GM18519 (cell line): ENCODE results near the gene CDKN2B-AS1.

ENCODE experiments used
- ATAC-seq: cut with Tn5 transposase; IDR thresholded peaks from one replicate; pipeline ENCODE4 v1.9.1; 2021; ENCODE audit warnings: mild to moderate bottlenecking, moderate library complexity; ENCODE audit not compliant: unreplicated experiment, low FRiP score

The CDKN2B-AS1 gene

GRCh38 chr9:22146604-22147003 lies 152.0 kb downstream of the CDKN2B-AS1 start:
- no peak for ATAC-seq

GRCh38 chr9:22147813-22148527 lies 153.4 kb downstream of the CDKN2B-AS1 start:
- ATAC-seq = peak; percentile 46

- no peak for ATAC-seq
These were observed 153.9 kb downstream of the CDKN2B-AS1 start for GRCh38 chr9:22148528-22148875.

- ATAC-seq = no peak
These were observed 154.5 kb downstream of the CDKN2B-AS1 start for GRCh38 chr9:22148876-22149637.

GRCh38 chr9:22154064-22154463 lies 159.5 kb downstream of the CDKN2B-AS1 start:
- no peak for ATAC-seq

- no peak for ATAC-seq
These were observed 162.0 kb downstream of the CDKN2B-AS1 start for GRCh38 chr9:22156586-22156985.

GRCh38 chr9:22157276-22157675 lies 162.7 kb downstream of the CDKN2B-AS1 start:
- ATAC-seq = no peak

GRCh38 chr9:22157828-22158227 lies 163.2 kb downstream of the CDKN2B-AS1 start:
- no peak for ATAC-seq

GRCh38 chr9:22158271-22158670 lies 163.7 kb downstream of the CDKN2B-AS1 start:
- no peak for ATAC-seq

GRCh38 chr9:22158927-22159346 lies 164.3 kb downstream of the CDKN2B-AS1 start:
- ATAC-seq = no peak

GRCh38 chr9:22159586-22159985 lies 165.0 kb downstream of the CDKN2B-AS1 start:
- no peak for ATAC-seq

GRCh38 chr9:22160221-22160620 lies 165.6 kb downstream of the CDKN2B-AS1 start:
- no peak for ATAC-seq

- no peak for ATAC-seq
These were observed 170.6 kb downstream of the CDKN2B-AS1 start for GRCh38 chr9:22165144-22165543.

GRCh38 chr9:22169243-22169642 lies 174.7 kb downstream of the CDKN2B-AS1 start:
- ATAC-seq = no peak

GRCh38 chr9:22169727-22170503 lies 175.3 kb downstream of the CDKN2B-AS1 start:
- no peak for ATAC-seq
